Activated T-helper 2 cell treated with anti-CD3 and anti-CD28 coated beads, Interferon-gamma antibody, Interleukin-2, Interleukin-4, amounts not matched to agents 10 μg/mL and 5 μg/mL and 100 μg/mL, durations not matched to agents 14 hours and 24 hours and 36 hours (primary cell): Measurements from ENCODE around the gene OXNAD1. TPM values are rescaled to one million over a fixed set of nuclear protein-coding genes. Genes with fewer than 3 reads are reported as not detected.
A peak's percentile ranks its signal among the peaks of the same experiment; 100 is the strongest.

Source experiments
- DNase-seq: peaks from one replicate; pipeline ENCODE4 v3.0.0; 2021; ENCODE audit warnings: low spot score
- H3K27ac Mint-ChIP-seq: one replicate; pipeline ENCODE4 v1.8.0; 2021; ENCODE audit warnings: mixed read lengths
- H3K27me3 Mint-ChIP-seq: one replicate; pipeline ENCODE4 v1.8.0; 2021; ENCODE audit warnings: low read depth, mixed read lengths
- H3K36me3 Mint-ChIP-seq: one replicate; pipeline ENCODE4 v1.8.0; 2021; ENCODE audit warnings: low read depth, mixed read lengths
- H3K4me1 Mint-ChIP-seq: one replicate; pipeline ENCODE4 v1.8.0; 2021; ENCODE audit warnings: low read depth, mixed read lengths
- H3K4me3 Mint-ChIP-seq: one replicate; pipeline ENCODE4 v1.8.0; 2021; ENCODE audit warnings: low read depth, mild to moderate bottlenecking, moderate library complexity, mixed read lengths
- H3K9me3 Mint-ChIP-seq: one replicate; pipeline ENCODE4 v1.8.0; 2021; ENCODE audit warnings: mixed read lengths
- intact Hi-C: fragments of 100-400 bp; cut with micrococcal nuclease; formaldehyde crosslinking; loops from one replicate; pipeline ENCODE4 v1.15.1; 2023
- total RNA-seq: library from RNA; stranded (reverse); gene quantifications from 2 replicates; pipeline ENCODE4 v1.2.3, GENCODE V29; 2022

The OXNAD1 gene
- total RNA-seq, 1 donor from 2014 or later, result 18.7 TPM

- peaks cover 4% of the 10 kb centered on the region for H3K4me1 Mint-ChIP-seq
- intact Hi-C loops, result no loop called here
- DNase-seq, result no peak
- no peaks in the 10 kb centered on the region for H3K36me3 Mint-ChIP-seq
- H3K27ac Mint-ChIP-seq, result no peak overlapping the region
- H3K4me3 Mint-ChIP-seq, result no peak overlapping the region
- H3K9me3 Mint-ChIP-seq, result no peaks in the 10 kb centered on the region
- H3K27me3 Mint-ChIP-seq, result no peaks in the 10 kb centered on the region
These were observed 25.8 kb upstream of the OXNAD1 start for GRCh38 chr3:16239086-16239770.

GRCh38 chr3:16239780-16240179 lies 25.2 kb upstream of the OXNAD1 start:
- H3K36me3 Mint-ChIP-seq, result no peaks in the 10 kb centered on the region
- H3K4me1 Mint-ChIP-seq, result peaks cover 6% of the 10 kb centered on the region
- intact Hi-C loops, result loop anchor here (10.0 kb wide), 1 partner anchor 1035 kb away; the partner anchor contains the start of gene CAPN7
- no peak overlapping the region for H3K27ac Mint-ChIP-seq
- H3K9me3 Mint-ChIP-seq, result no peaks in the 10 kb centered on the region
- no peak overlapping the region for H3K4me3 Mint-ChIP-seq
- DNase-seq, result no peak
- H3K27me3 Mint-ChIP-seq, result no peaks in the 10 kb centered on the region

- Mint-ChIP-seq H3K4me3 (no peak overlapping the region), H3K27ac (no peak overlapping the region), H3K4me1 (peaks cover 6% of the 10 kb centered on the region), H3K27me3 (no peaks in the 10 kb centered on the region), H3K9me3 (no peaks in the 10 kb centered on the region), H3K36me3 (no peaks in the 10 kb centered on the region)
- intact Hi-C loops, result loop anchor here (10.0 kb wide), 1 partner anchor 1036 kb away; the partner anchor contains the start of gene CAPN7
- DNase-seq, result no peak
These were observed 24.6 kb upstream of the OXNAD1 start for GRCh38 chr3:16240229-16241023.

DNA sequence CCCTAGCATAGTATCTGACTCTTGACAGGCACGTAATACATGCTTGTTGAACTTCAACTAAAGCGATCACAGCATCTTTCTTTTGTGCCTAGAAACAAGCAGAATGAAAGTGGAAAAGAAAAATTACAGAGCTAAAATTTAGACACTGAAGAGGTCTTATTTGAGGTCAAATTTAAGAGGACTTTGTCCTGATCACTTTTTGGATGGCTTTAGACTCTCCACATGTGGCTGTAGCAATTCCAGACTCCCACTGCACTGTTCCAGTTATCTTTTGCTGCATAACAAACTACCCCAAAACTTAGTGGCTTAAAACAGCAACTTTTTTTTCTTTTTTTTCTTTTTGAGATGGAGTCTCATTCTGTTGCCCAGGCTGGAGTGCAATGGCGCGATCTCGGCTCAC lies 23.8 kb upstream of the OXNAD1 start:
- intact Hi-C loops, result loop anchor here (10.0 kb wide), 1 partner anchor 1036 kb away; the partner anchor contains the start of gene CAPN7
- H3K9me3 Mint-ChIP-seq, result no peaks in the 10 kb centered on the region
- no peaks in the 10 kb centered on the region for H3K27me3 Mint-ChIP-seq
- H3K4me1 Mint-ChIP-seq, result peaks cover 6% of the 10 kb centered on the region
- no peak for DNase-seq
- H3K4me3 Mint-ChIP-seq, result no peak overlapping the region
- H3K27ac Mint-ChIP-seq, result no peak overlapping the region
- no peaks in the 10 kb centered on the region for H3K36me3 Mint-ChIP-seq

DNA sequence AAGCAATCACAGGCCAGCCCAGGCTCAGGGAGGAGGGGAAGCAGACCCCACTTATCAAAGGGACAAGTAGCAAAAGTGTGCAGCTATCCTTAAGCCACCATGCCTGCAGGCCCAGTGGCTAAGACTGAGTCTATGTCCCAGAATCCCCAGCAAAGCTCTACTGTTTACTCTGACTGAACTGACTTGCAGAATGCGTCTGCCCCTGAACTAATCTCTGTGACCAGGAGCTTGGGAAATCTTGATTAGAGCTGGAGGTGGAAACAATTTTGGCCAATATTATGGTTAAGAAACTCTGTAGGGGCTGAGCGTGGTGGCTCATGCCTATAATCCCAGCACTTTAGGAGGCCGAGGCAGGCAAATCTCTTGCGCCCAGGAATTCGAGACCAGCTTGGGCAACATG lies 22.8 kb upstream of the OXNAD1 start:
- Mint-ChIP-seq H3K4me3 (no peak overlapping the region), H3K36me3 (no peaks in the 10 kb centered on the region), H3K27ac (no peak overlapping the region), H3K9me3 (no peaks in the 10 kb centered on the region), H3K27me3 (no peaks in the 10 kb centered on the region), H3K4me1 (peaks cover 10% of the 10 kb centered on the region)
- intact Hi-C loops, result loop anchor here (10.0 kb wide), 1 partner anchor 1037 kb away; the partner anchor contains the start of gene CAPN7
- DNase-seq, result no peak

GRCh38 chr3:16243706-16244490 lies 21.1 kb upstream of the OXNAD1 start:
- no peak for DNase-seq
- no peak overlapping the region for H3K27ac Mint-ChIP-seq
- intact Hi-C loops, result loop anchor here (10.0 kb wide), 1 partner anchor 1039 kb away; the partner anchor contains the start of gene CAPN7
- peaks cover 18% of the 10 kb centered on the region for H3K4me1 Mint-ChIP-seq
- H3K36me3 Mint-ChIP-seq, result no peaks in the 10 kb centered on the region
- H3K4me3 Mint-ChIP-seq, result no peak overlapping the region
- no peaks in the 10 kb centered on the region for H3K9me3 Mint-ChIP-seq
- no peaks in the 10 kb centered on the region for H3K27me3 Mint-ChIP-seq

DNA sequence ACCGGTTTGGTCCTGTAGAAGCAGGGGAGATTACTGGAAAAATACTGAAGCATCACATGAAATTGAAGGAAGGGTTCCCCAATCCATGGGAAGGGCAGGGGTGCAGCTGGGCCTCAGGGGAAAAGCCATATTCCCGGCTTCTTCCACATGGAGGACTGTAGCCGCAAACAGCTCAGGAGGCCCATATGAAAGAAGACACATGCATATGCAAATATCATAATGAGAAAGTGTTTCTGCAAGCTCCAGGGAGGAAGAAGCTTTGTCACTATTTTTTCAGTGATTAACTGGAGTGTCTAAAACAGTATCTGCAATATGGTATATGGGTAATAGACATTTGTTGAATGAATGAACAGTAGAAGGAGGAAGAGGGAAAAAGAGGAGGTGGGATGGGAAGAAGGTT lies 19.4 kb upstream of the OXNAD1 start:
- Mint-ChIP-seq H3K27ac (no peak overlapping the region), H3K4me1 (peaks cover 18% of the 10 kb centered on the region), H3K36me3 (no peaks in the 10 kb centered on the region), H3K27me3 (no peaks in the 10 kb centered on the region), H3K4me3 (no peak overlapping the region), H3K9me3 (no peaks in the 10 kb centered on the region)
- intact Hi-C loops, result loop anchor here (5.0 to 10.0 kb wide), 2 partner anchors 383 to 1041 kb away; partner anchors contain the start of gene CAPN7
- no peak for DNase-seq

DNA sequence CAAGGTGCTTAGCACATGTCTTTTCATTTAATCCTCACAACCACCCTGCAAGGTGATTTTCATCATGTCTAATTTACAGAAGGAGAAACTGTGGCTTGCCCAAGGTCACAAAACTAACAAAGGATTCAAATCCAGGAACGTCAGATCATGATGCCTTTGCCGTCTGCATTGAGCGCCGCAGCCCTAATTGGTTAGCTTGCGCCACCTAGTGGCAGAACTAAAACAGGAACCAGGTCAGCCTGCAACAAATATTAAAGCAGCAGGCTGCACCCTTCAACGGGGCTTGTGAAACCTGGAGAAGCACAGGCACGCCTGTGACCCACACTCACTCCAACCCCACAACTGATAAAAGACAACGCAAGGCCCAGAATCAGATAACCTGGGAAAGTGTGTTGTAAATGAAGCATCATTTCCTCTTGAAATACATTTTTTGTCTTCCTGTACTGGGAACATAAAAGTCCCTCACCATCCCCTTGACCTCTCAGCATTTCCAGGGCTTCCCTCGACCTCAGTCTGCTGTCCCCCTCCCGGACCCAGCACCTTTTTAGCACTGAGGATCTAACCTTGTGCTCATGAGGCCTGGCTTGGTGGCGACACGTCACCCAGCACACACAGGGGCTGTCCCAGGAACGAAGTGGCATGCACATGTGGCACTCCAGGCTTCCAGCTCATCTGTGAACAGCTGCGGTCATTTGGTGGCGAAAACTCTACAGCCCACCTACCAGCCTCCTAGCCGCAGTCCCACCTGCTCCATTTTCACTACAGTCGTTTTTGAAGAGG lies 17.5 kb upstream of the OXNAD1 start:
- Mint-ChIP-seq H3K27ac (no peak overlapping the region), H3K9me3 (no peaks in the 10 kb centered on the region), H3K4me1 (peaks cover 18% of the 10 kb centered on the region), H3K27me3 (no peaks in the 10 kb centered on the region), H3K4me3 (no peak overlapping the region), H3K36me3 (no peaks in the 10 kb centered on the region)
- DNase-seq, result peak; percentile 67
- intact Hi-C loops, result loop anchor here (1.0 to 10.0 kb wide), 4 partner anchors 199 to 1043 kb away; partner anchors contain the start of gene CAPN7

DNA sequence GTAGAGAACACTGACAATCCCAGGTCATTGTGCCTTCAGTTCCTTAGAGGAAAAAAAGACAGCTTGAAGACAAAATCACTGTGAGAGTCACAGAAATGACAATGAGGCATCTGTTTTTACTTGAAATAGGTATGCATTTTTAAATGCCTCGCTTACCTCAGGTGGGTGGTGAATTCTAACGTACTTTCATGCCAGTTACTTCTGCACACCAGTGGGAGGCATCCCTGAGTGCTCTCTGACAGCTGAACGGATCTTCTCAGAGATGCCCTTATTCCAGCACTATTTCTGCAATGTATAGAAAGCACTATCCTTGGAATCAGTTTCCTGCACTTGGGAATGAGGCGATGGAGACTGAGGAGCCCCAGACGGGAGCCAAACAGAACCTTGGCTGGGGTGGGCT lies 16.5 kb upstream of the OXNAD1 start:
- H3K4me3 Mint-ChIP-seq, result no peak overlapping the region
- DNase-seq, result no peak
- H3K4me1 Mint-ChIP-seq, result peaks cover 18% of the 10 kb centered on the region
- intact Hi-C loops, result loop anchor here (5.0 to 10.0 kb wide), 2 partner anchors 386 to 1044 kb away; partner anchors contain the start of gene CAPN7
- H3K9me3 Mint-ChIP-seq, result no peaks in the 10 kb centered on the region
- no peaks in the 10 kb centered on the region for H3K36me3 Mint-ChIP-seq
- H3K27me3 Mint-ChIP-seq, result no peaks in the 10 kb centered on the region
- H3K27ac Mint-ChIP-seq, result no peak overlapping the region

GRCh38 chr3:16249336-16249735 lies 15.7 kb upstream of the OXNAD1 start:
- Mint-ChIP-seq H3K36me3 (no peaks in the 10 kb centered on the region), H3K27ac (no peak overlapping the region), H3K4me1 (peaks cover 18% of the 10 kb centered on the region), H3K9me3 (no peaks in the 10 kb centered on the region), H3K4me3 (no peak overlapping the region), H3K27me3 (no peaks in the 10 kb centered on the region)
- intact Hi-C loops, result loop anchor here (5.0 to 10.0 kb wide), 2 partner anchors 387 to 1045 kb away; partner anchors contain the start of gene CAPN7
- DNase-seq, result no peak

GRCh38 chr3:16249886-16250285 lies 15.1 kb upstream of the OXNAD1 start:
- H3K4me1 Mint-ChIP-seq, result peaks cover 23% of the 10 kb centered on the region
- DNase-seq, result no peak
- H3K27ac Mint-ChIP-seq, result no peak overlapping the region
- intact Hi-C loops, result loop anchor here (5.0 to 10.0 kb wide), 2 partner anchors 388 to 1045 kb away; partner anchors contain the start of gene CAPN7
- H3K27me3 Mint-ChIP-seq, result no peaks in the 10 kb centered on the region
- H3K9me3 Mint-ChIP-seq, result no peaks in the 10 kb centered on the region
- H3K4me3 Mint-ChIP-seq, result no peak overlapping the region
- no peaks in the 10 kb centered on the region for H3K36me3 Mint-ChIP-seq
